Stimulated activated CD8-positive, alpha-beta memory T cell treated with anti-CD3 and anti-CD28 coated beads, Interleukin-4, amount 100 ng/mL, for 4 hours (primary cell): ENCODE measurements around the gene NCOA5.

ENCODE experiments used
- DNase-seq, 2 donors: peaks; one replicate each; pipeline ENCODE4 v3.0.0-alpha.2; 2020; ENCODE audit warnings: low read depth in 2 of 2, low spot score in 1 of 2

NCOA5 gene

DNA sequence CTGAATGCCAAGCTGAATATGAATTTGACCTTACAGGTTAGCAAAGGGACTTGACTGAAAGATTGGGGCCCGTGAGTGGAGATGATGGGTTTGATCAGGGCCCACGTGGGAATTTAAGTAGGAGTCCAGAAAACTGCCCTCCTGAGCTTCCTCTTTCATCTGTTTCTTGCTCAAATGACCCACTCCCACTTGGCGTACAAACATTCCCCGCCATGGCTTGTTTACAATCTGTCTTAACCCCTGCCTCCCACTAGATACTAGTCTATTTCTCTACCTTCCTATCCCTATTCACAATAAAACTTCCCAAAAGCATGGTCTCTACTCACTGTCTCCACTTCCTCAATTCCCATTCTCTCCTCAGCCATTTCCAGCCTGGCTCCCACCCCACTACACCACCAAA is 71.7 kb downstream of the NCOA5 start:
- no peak for DNase-seq

DNA sequence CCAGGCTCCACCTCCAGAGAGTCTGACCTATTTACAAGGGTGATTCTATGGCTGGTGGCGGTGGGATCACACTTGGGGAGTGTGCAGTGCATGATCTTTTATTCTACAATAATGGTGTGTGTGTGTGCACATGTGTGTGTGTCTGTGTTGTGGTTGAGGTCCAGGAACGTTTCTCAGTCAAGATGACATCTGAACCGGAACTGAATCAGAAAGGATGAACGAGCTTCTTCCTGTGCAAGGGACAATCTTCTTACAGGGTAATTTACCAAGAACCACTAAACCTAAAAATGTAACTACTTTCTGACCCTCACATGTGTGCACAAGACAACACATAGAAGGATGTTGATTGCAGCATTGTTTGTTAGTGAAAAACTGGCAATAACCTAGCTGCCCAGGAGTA is 72.5 kb downstream of the NCOA5 start:
- DNase-seq: no peak

DNA sequence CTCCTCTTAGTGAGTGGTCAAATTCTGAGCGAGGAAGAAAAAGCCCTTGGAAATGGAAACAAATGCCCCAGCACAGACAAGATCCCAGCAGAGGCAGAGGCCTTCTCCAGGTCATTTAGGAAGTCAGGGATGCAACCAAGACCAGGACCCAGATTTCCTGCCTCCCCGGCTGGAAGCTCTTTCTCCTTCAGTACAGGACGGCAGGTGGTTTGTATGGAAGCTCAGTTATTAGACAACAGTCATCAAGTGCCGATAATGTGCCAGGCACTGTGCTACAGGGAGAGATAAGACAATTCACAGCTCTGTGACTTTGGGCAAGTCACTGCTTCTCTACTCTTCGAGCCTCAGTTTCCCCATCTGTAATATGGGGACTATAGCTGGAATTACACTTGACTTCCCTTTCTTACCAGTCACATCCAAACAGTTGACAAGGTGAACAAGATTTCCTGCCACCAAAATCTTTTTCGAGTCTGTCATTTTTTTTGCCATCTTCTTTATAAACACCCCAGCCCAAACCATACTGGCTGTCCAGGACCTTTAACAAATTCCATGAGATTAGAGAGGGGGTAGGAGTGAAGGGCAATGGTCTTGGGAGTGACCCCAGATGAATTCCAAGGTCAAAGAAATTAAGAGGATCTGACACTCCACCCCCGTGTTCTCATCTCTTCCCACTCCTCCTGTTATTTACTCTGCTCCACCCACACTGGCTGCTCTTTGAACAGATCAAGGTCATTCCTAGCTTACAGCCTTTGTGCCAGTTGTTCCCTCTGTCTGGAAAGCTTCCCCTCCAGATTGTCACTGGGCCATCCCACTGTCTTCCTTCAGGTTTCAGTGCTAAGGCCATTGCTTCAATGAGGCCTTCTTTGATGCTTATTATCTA is 75.0 kb downstream of the NCOA5 start:
- DNase-seq: no peak

DNA sequence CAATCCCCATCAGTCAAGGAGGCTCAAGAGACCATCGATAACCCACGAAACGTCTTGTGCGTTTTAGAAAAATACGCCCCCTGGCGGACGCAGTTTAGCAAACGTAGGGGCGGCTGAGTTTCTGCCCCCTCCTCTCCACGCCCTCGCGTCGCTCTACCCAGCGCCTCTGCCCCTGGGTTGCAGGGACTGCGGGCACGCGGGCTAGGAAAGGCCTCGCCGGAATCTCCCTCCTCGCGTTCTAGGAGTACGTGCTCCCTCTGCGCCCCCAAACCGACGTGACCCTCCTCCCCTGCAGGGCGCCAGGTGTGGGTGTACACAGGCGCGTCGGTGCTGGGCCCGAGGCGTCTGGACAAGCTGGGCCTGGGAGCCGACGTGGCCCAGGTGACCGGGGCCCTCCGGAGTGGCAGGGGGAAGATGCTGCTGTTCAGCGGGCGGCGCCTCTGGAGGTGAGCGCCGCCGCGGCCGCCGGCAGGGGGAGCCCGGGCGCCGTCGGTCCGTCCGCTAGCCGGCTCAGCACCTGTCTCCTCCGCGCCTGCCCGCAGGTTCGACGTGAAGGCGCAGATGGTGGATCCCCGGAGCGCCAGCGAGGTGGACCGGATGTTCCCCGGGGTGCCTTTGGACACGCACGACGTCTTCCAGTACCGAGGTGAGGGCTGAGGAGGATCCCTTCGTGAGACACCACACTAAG is 75.8 kb downstream of the NCOA5 start:
- peak; percentile 30 to 48 for DNase-seq

DNA sequence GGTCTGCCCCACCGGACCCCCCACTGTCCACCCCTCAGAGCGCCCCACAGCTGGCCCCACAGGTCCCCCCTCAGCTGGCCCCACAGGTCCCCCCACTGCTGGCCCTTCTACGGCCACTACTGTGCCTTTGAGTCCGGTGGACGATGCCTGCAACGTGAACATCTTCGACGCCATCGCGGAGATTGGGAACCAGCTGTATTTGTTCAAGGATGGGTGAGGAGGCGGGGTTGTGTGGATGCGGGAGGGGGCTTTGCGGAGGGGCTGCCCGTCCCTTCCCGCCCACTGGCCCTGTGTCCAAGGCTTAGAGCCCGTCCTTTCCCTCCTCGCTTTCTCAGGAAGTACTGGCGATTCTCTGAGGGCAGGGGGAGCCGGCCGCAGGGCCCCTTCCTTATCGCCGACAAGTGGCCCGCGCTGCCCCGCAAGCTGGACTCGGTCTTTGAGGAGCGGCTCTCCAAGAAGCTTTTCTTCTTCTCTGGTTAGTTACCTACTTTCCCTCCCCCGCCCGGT is 76.4 kb downstream of the NCOA5 start:
- no peak for DNase-seq

DNA sequence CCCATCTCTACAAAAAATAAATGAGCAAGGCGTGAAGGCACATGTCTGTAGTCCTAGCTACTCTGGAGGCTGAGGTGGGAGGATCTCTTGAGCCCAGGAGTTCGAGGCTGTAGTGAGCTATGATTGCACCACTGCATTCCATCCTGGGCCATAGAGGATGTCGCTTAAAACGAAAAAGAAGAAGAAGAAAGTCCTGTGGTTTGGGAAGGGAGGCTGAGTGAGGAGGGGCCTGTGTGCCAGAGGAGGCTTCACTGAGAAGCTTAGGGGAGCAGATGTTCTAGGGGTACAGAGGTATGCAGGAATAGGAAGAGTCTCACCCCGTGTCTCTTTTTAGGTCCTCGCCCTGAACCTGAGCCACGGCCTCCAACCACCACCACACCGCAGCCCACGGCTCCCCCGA is 76.8 kb downstream of the NCOA5 start:
- DNase-seq: no peak

DNA sequence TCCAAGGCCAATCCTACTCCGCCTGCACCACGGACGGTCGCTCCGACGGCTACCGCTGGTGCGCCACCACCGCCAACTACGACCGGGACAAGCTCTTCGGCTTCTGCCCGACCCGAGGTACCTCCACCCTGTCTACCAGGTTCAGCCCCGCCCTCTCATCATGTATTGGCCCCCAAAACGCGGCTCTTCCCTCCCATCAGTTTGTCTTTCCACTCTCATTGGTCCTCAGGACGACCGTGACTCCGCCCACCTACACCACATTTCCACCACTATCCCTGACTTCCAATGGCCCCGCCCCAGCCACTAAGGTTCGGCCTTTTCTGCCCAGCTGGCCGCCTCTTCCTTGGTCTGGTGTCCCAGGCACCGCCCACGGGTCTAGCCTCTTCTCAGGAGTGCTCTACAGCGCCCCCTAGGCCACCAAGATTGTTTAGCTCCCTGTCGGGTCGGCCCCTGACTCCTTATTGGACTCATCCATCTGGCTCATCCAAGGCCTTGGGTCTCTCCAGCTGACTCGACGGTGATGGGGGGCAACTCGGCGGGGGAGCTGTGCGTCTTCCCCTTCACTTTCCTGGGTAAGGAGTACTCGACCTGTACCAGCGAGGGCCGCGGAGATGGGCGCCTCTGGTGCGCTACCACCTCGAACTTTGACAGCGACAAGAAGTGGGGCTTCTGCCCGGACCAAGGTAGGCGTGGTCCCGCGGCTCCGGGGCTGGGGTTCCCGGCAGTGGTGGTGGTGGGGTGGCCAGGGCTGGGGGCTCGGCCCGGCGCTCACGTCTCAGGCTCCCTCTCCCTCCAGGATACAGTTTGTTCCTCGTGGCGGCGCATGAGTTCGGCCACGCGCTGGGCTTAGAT is 77.9 kb downstream of the NCOA5 start:
- no peak for DNase-seq
